Activated CD8-positive, alpha-beta memory T cell treated with anti-CD3 and anti-CD28 coated beads for 36 hours (primary cell): ENCODE results near the gene WDR4. TPM values are rescaled to one million over a fixed set of nuclear protein-coding genes. Genes with fewer than 3 reads are reported as not detected.
"Not testable (repeated sequence)": the region's sequence is repeated elsewhere in the genome, so short reads cannot be mapped to it uniquely, and the experiment has no call there.

ENCODE experiments used
- CTCF ChIA-PET: fragments of 350-600 bp; sonication (Branson Sonifier 250); formaldehyde crosslinking; loops from one replicate; lab custom pipeline; 2021; ENCODE audit warnings: antibody characterized with exemption; lab: Charles Lee
- POLR2A ChIA-PET: fragments of 350-600 bp; sonication (Branson Sonifier 250); formaldehyde crosslinking; loops from one replicate; lab custom pipeline; 2021; ENCODE audit warnings: antibody characterized with exemption; lab: Charles Lee
- total RNA-seq, 2 experiments: library from RNA; stranded (reverse); gene quantifications; one replicate each; pipeline ENCODE4 v1.2.3, GENCODE V29; 2021

The WDR4 gene
- total RNA-seq: 10 to 100 TPM; 58.9 to 61.6 TPM

- POLR2A ChIA-PET: interaction anchor here (0.8 to 1.1 kb wide), 2 partner anchors 13 to 14 kb away, joined by 3 to 7 read pairs; partner anchors contain the start of gene NDUFV3
- CTCF ChIA-PET: interaction anchor here (0.6 kb wide), 1 partner anchor 13 kb away, joined by 3 read pairs; no protein-coding TSS in a partner anchor
These were observed at the start of gene WDR4 for GRCh38 chr21:42878993-42879787. Gene WDR4, minus strand, starts transcription at chr21:42879539. Its CDS starts 44 bp downstream, at chr21:42879495.

- POLR2A ChIA-PET, CTCF ChIA-PET: not testable (repeated sequence)
These were observed 48.3 kb upstream of the WDR4 start for GRCh38 chr21:42927474-42928200.

- CTCF ChIA-PET: interaction anchor here (1.0 kb wide), 1 partner anchor 11 kb away, joined by 3 read pairs; no protein-coding TSS in a partner anchor
- POLR2A ChIA-PET: interaction anchor here (0.6 kb wide), 1 partner anchor 766 kb away, joined by 3 read pairs; no protein-coding TSS in a partner anchor
These were observed 46.0 kb upstream of the WDR4 start, which contains the start of gene ERVH48-1 for GRCh38 chr21:42925114-42925926. Gene ERVH48-1, minus strand, starts transcription at chr21:42925630. Its CDS starts 6,624 bp downstream, at chr21:42919006.

- ChIA-PET CTCF (no interaction called here), POLR2A (no interaction called here)
These were observed 45.1 kb upstream of the WDR4 start for GRCh38 chr21:42924433-42924751.

- ChIA-PET CTCF (no interaction called here), POLR2A (interaction anchor here (0.6 kb wide), 1 partner anchor 91 kb away, joined by 3 read pairs; no protein-coding TSS in a partner anchor)
These were observed 44.5 kb upstream of the WDR4 start for GRCh38 chr21:42923553-42924432.

- ChIA-PET CTCF (no interaction called here), POLR2A (no interaction called here)
These were observed 43.6 kb upstream of the WDR4 start for GRCh38 chr21:42922918-42923317.

- POLR2A ChIA-PET: no interaction called here
- CTCF ChIA-PET: no interaction called here
These were observed 42.6 kb upstream of the WDR4 start for GRCh38 chr21:42921927-42922326.

DNA sequence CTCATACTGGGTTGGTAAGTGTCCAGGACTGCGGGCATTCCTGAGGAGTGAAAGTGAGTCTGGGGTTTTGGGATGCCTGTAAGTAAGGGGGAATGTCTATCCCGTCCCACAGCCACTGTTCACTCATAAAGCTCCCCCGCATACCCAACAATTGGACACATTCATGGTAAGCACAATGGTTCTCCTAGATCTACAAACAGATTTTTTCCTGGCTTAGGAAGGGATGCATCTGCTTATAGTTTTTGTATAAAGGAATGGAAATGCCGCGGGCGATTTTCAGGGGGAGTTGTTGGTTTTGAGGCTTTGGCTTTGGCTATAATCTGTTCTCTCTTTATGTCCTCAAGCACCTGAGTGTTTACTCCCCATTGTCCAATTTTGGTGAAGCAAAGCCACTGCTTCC lies 39.0 kb upstream of the WDR4 start:
- POLR2A ChIA-PET: no interaction called here
- CTCF ChIA-PET: no interaction called here

GRCh38 chr21:42913476-42913875 lies 34.1 kb upstream of the WDR4 start:
- ChIA-PET POLR2A (no interaction called here), CTCF (no interaction called here)

DNA sequence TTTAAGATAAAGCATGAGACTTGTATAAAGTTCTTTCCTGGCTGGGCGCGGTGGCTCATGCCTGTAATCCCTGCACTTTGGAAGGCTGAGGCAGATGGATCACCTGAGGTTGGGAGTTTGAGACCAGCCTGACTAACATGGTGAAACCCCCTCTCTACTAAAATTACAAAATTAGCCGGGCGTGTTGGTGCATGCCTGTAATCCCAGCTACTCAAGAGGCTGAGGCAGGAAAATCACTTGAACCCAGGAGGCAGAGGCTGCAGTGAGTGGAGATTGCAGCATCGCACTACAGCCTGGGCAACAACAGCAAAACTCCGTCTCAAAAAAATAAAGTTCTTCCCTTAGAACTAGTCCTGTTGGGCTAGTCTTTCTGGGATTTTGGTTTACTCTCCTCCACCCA lies 32.6 kb upstream of the WDR4 start:
- CTCF ChIA-PET, POLR2A ChIA-PET: not testable (repeated sequence)

GRCh38 chr21:42908484-42908883 lies 29.1 kb upstream of the WDR4 start:
- POLR2A ChIA-PET, CTCF ChIA-PET: not testable (repeated sequence)

- POLR2A ChIA-PET: no interaction called here
- CTCF ChIA-PET: no interaction called here
These were observed 26.9 kb upstream of the WDR4 start for GRCh38 chr21:42906233-42906632.

DNA sequence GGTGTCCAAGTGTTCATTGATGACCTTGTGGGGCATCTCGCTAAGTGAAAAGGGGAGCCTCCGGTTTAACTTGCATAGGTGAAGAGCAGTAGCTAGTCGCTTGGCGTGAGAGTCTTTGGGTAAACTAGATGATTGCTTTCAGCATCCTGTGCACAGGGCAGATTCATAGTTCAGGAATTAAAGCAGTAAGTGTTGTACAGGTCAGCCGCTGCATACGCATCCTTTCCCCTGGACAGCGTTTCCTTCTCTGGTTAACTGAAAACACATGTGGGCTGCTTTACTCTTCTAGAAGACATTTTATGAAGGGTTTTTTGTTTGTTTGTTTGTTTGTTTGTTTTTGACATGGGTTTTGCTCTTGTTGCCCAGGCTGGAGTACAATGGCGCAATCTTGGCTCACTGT lies 25.9 kb upstream of the WDR4 start:
- CTCF ChIA-PET: no interaction called here
- POLR2A ChIA-PET: no interaction called here

GRCh38 chr21:42903817-42904216 lies 24.5 kb upstream of the WDR4 start:
- ChIA-PET POLR2A (no interaction called here), CTCF (no interaction called here)

DNA sequence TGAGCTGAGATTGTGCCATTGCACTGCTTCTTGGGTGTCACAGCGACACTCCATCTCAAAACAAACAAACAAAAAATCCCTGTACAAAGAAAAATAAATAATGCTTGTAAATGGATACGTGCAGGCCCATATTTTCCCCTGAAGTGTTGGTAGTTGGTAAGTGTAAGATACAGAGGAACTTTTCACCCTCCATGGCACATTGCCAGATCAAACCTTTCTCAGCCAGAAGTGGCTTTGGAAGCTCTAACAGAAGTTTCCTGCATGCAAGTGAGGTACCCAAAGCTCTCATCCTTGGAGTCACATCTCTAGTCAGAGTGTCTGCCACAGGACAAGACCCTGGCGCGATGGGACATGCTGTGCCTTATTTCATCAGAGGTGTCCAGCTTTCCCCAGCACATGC lies 21.1 kb upstream of the WDR4 start:
- POLR2A ChIA-PET: interaction anchor here (0.5 kb wide), 1 partner anchor 12 kb away, joined by 3 read pairs; no protein-coding TSS in a partner anchor
- CTCF ChIA-PET: no interaction called here

DNA sequence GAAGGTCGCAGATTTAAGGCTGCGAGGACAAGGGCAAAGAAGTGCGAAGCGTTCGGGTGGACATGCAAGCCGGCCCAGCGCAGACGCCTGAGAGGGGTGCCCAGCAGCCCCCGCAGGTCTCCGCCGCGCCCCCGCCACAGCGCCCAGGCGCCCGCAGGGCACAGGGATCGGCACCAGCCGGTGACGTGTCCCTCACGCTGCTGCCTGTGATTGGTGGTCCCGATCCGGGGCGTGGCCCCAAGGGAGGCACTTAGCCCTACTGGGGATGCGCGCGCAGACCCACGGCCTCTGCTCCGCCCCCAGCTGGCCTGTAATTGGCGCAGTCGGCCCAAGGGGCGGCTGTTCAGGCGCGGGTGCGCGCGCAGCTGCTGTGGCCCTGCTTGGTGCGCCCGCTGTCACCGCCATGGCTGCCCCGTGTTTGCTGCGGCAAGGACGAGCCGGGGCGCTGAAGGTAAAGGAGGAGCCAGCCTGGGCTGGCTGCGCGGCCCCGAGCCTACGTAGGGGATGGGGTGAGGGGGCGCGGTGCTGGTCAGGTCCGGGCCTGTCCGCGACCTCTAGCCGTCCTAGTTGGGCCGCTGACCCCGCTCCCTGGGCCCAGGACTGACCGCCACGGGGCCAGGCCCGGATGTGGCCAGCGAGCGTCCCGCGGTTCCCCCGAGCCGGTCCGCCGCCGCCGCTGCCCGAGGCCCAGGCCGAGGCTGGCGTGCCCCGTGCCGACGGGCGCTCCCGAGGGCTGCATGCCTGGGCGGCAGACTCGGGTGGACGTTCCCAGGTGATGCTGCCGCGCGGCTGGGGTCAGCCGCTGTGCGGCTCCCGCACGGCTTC lies 13.8 kb upstream of the WDR4 start, which contains the start of gene NDUFV3:
NDUFV3 (plus strand) TSS at position 379 of the 825 bp plus-strand sequence; CDS start at position 404, 25 bp downstream.
- POLR2A ChIA-PET: interaction anchor here (1.1 to 1.7 kb wide), 4 partner anchors 11 to 18 kb away, joined by 3 to 7 read pairs (median 4); no protein-coding TSS in a partner anchor

GRCh38 chr21:42892582-42892930 lies 13.2 kb upstream of the WDR4 start:
- POLR2A ChIA-PET: interaction anchor here (0.5 to 1.7 kb wide), 5 partner anchors 11 to 99 kb away, joined by 3 to 7 read pairs (median 4); no protein-coding TSS in a partner anchor

More for the DNA sequence above, 13.8 kb upstream of the WDR4 start, which contains the start of gene NDUFV3:
- CTCF ChIA-PET: no interaction called here

More at GRCh38 chr21:42892582-42892930, 13.2 kb upstream of the WDR4 start:
- CTCF ChIA-PET: interaction anchor here (0.7 kb wide), 1 partner anchor 8 kb away, joined by 3 read pairs; no protein-coding TSS in a partner anchor
